Spleen (tissue), 11 donors: ENCODE data around the gene MEGF9. TPM values are rescaled to one million over a fixed set of nuclear protein-coding genes. Genes with fewer than 3 reads are reported as not detected.

Experiments
- DNase-seq: peaks from one replicate; pipeline ENCODE4 v3.0.0-alpha.2; 2020
- H3K27ac ChIP-seq, 8 donors: fragments of 200-600 bp; sonication (generic) in 7 of 8; 1 replicate in 4 of 8; 2 replicates in 4 of 8; pipeline versions ENCODE4 v1.5.0 to v1.8.0; 2016 to 2021; ENCODE audit warnings: inconsistent platforms in 4 of 8, mild to moderate bottlenecking in 4 of 8, moderate library complexity in 1 of 8
- H3K27me3 ChIP-seq, 7 donors: fragments of 200-600 bp; sonication (generic) in 6 of 7; replicated peaks in 1 of 7; 1 replicate in 4 of 7; 2 replicates in 3 of 7; pipeline versions ENCODE4 v1.5.0 to v1.8.0; 2016 to 2021; ENCODE audit warnings: inconsistent platforms in 3 of 7, mild to moderate bottlenecking in 1 of 7
- H3K36me3 ChIP-seq, 6 donors: fragments of 200-600 bp; sonication (generic) in 5 of 6; 1 replicate in 4 of 6; 2 replicates in 2 of 6; pipeline versions ENCODE4 v1.5.0 to v1.8.0; 2016 to 2021; ENCODE audit warnings: inconsistent platforms in 2 of 6
- H3K4me1 ChIP-seq, 6 donors: fragments of 200-600 bp; sonication (generic) in 5 of 6; 1 replicate in 3 of 6; 2 replicates in 3 of 6; pipeline versions ENCODE4 v1.5.0 to v1.8.0; 2016 to 2021; ENCODE audit warnings: inconsistent platforms in 3 of 6
- H3K4me3 ChIP-seq, 8 donors: fragments of 200-600 bp; sonication (generic) in 7 of 8; 1 replicate in 4 of 8; 2 replicates in 4 of 8; pipeline versions ENCODE4 v1.5.0 to v1.8.0; 2016 to 2021; ENCODE audit warnings: inconsistent platforms in 4 of 8, mild to moderate bottlenecking in 4 of 8, moderate library complexity in 2 of 8
- H3K9me3 ChIP-seq, 8 donors: fragments of 200-600 bp; sonication (generic) in 7 of 8; 1 replicate in 4 of 8; 2 replicates in 4 of 8; pipeline versions ENCODE4 v1.5.0 to v1.8.0; 2016 to 2021; ENCODE audit warnings: inconsistent platforms in 4 of 8
- POLR2A ChIP-seq, 3 donors: fragments of 450-650 bp; IDR thresholded peaks; one replicate each; pipeline ENCODE4 v1.5.1; 2017; ENCODE audit warnings: antibody characterized with exemption in 3 of 3, mild to moderate bottlenecking in 1 of 3
- POLR2AphosphoS5 ChIP-seq, 3 donors: sonication (generic); formaldehyde crosslinking; IDR thresholded peaks; one replicate each; pipeline ENCODE4 v1.5.1; 2017; ENCODE audit warnings: antibody characterized with exemption in 3 of 3
- WGBS, 5 donors: extraction: QIAGEN DNeasy Blood & Tissue Kit in 3 of 5; methylation state at CpG; one replicate each; pipeline versions ENCODE4 v1.1.5 to v1.1.7; 2013 to 2018; 5-methylcytosine and 5-hydroxymethylcytosine counted together
- intact Hi-C: fragments of 100-400 bp; cut with DNase I; formaldehyde crosslinking; loops from one replicate; pipeline ENCODE4 v1.15.0; 2023; ENCODE audit warnings: low total_unique reads
- polyA plus RNA-seq, 3 donors: library from polyadenylated mRNA; stranded (reverse); fragments of 200-250 nt; gene quantifications; one replicate each; pipeline ENCODE4 v1.2.1, GENCODE V29; 2013
- total RNA-seq, 7 donors: library from RNA; depleted of rRNA in 3 of 7; stranded (reverse); fragments of >200 nt in 3 of 7; fragmentation: NEBNext Ultra II Directional in 4 of 7; extraction: Animal tissue kit (Norgen Biotek cat#: 25700) in 4 of 7; gene quantifications; one replicate each; pipeline versions ENCODE4 v1.1.0 to v1.2.1, GENCODE V29; 2016 to 2021
- TF ChIP-seq, protein P1 (sequence below), 11 experiments: fragments of 200-600 bp in 7 of 11; fragments of 450-650 bp in 4 of 11; sonication (generic) in 4 of 11; IDR thresholded peaks in 8 of 11; conservative IDR thresholded peaks in 3 of 11; 1 replicate in 7 of 11; 2 replicates in 4 of 11; pipeline versions ENCODE4 v1.4.0 to v1.8.0; 2016 to 2021; ENCODE audit warnings: antibody characterized with exemption in 11 of 11, inconsistent platforms in 4 of 11, mild to moderate bottlenecking in 1 of 11
- donor health status: healthy with polysubstance abuse.
- donor health status: DM: no; HTN: no; CAD: no; lungs with moderate emphysema.
- donor health status: DM: no; HTN: no; CAD: no.
- donor health status: Bipolar disorder and iron deficiency.
- donor health status: healthy.
- donor health status: DM: no; HTN: no; CAD: no.
- donor health status: DM: yes; HTN: yes; CAD: no.

The MEGF9 gene
- total and polyA plus RNA-seq, 10 donors: 2.2 to 57.3 (median 30.7) TPM

DNA sequence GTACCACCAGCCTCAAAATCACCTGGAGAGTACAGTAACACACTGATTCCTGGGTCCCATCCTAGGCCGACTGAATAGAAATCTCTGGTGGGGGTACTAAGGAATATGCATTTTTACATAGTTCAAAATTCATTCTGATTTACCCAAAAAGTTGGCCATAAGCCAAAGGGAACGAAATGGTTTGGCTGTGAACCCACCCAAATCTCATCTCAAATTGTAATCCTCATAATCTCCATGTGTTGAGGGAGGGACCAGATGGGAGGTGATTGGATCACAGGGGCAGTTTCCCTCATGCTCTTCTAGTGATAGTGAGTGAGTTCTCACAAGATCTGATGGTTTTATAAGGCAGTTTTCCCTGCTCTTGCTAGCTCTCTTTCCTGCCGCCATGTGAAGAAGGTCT, 31.1 kb downstream of the MEGF9 start:
- intact Hi-C loops: no loop called here
- no peaks in the 10 kb centered on the region for H3K27me3 ChIP-seq
- no peaks in the 10 kb centered on the region for H3K9me3 ChIP-seq
- WGBS, 5 donors: 74 to 91% (median 81%) methylated on average over 3 of the region's 3 CpGs
- H3K27ac ChIP-seq: peak overlapping the region in 2 of 8 donors; percentile 27 to 61
- no peak for DNase-seq
- TF ChIP-seq, protein P1, sequence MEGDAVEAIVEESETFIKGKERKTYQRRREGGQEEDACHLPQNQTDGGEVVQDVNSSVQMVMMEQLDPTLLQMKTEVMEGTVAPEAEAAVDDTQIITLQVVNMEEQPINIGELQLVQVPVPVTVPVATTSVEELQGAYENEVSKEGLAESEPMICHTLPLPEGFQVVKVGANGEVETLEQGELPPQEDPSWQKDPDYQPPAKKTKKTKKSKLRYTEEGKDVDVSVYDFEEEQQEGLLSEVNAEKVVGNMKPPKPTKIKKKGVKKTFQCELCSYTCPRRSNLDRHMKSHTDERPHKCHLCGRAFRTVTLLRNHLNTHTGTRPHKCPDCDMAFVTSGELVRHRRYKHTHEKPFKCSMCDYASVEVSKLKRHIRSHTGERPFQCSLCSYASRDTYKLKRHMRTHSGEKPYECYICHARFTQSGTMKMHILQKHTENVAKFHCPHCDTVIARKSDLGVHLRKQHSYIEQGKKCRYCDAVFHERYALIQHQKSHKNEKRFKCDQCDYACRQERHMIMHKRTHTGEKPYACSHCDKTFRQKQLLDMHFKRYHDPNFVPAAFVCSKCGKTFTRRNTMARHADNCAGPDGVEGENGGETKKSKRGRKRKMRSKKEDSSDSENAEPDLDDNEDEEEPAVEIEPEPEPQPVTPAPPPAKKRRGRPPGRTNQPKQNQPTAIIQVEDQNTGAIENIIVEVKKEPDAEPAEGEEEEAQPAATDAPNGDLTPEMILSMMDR (IDR thresholded peaks at IDR 0.05 in 8 of 11, conservative IDR thresholded peaks at IDR 0.05 in 3 of 11): no peak
- TF ChIP-seq POLR2AphosphoS5 (IDR thresholded peaks at IDR 0.05) (no peak), POLR2A (IDR thresholded peaks at IDR 0.05) (no peak)
- peaks cover 0 to 23% (median 0%) of the 10 kb centered on the region in 6 donors for H3K36me3 ChIP-seq
- H3K4me1 ChIP-seq: peaks cover 0 to 79% (median 10%) of the 10 kb centered on the region in 6 donors
- H3K4me3 ChIP-seq: no peak overlapping the region

DNA sequence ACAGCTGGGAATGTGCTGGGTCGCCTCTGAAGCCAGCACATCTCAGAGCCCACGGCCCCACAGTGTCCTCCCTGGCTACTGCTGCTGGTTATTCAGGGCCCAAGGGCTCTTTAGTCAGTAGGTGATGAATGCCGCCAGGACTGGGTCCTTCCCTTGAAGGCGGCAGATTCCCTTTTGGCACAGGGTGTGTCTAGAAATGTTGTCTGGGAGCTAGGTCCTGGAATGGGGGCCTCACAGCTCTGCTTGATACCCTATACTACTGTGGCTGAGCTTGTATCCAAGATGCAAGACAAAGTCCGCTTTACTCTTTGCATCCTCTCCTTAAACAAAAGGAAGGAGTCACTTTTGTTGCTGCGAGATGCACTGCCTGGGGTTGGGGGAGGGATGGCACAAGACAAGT, 33.1 kb downstream of the MEGF9 start:
- peaks cover 0 to 23% (median 0%) of the 10 kb centered on the region in 6 donors for H3K36me3 ChIP-seq
- no peak overlapping the region for H3K4me3 ChIP-seq
- H3K4me1 ChIP-seq: peaks cover 0 to 84% (median 12%) of the 10 kb centered on the region in 6 donors
- TF ChIP-seq, protein P1 (IDR thresholded peaks at IDR 0.05 in 8 of 11, conservative IDR thresholded peaks at IDR 0.05 in 3 of 11): no peak
- TF ChIP-seq POLR2A (IDR thresholded peaks at IDR 0.05): no peak
- 89 to 98% (median 94%) methylated on average over 6 of the region's 6 CpGs for WGBS, 5 donors
- intact Hi-C loops: no loop called here
- no peaks in the 10 kb centered on the region for H3K9me3 ChIP-seq
- no peaks in the 10 kb centered on the region for H3K27me3 ChIP-seq
- H3K27ac ChIP-seq: peak overlapping the region in 1 of 8 donors; percentile 34
- no peak for DNase-seq

DNA sequence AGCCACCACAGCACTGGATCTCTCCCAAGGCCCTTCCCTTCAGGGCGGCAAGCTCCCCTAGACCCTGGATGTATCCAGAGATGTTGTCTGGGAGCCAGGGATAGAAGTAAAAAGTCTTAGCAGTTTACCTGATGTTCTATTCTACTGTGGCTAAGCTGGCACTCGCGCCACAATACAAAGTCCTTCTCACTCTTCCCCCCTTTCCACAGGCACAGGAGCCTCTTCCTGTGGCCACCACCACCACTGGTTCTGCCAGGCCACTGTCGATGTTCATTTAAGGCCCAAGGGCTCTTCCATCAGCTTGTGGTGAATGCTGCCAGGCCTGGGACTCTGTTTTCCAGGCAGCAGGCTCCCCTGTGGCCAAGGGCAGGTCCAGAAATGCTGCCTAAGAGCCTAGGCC, 33.7 kb downstream of the MEGF9 start:
- DNase-seq: no peak
- H3K36me3 ChIP-seq: peaks cover 0 to 23% (median 0%) of the 10 kb centered on the region in 6 donors
- H3K9me3 ChIP-seq: no peaks in the 10 kb centered on the region
- no peak overlapping the region for H3K4me3 ChIP-seq
- no peak for TF ChIP-seq POLR2AphosphoS5 (IDR thresholded peaks at IDR 0.05)
- TF ChIP-seq, protein P1 (IDR thresholded peaks at IDR 0.05 in 8 of 11, conservative IDR thresholded peaks at IDR 0.05 in 3 of 11): no peak
- TF ChIP-seq POLR2A (IDR thresholded peaks at IDR 0.05): no peak
- intact Hi-C loops: no loop called here
- peaks cover 0 to 84% (median 14%) of the 10 kb centered on the region in 6 donors for H3K4me1 ChIP-seq
- no peaks in the 10 kb centered on the region for H3K27me3 ChIP-seq
- H3K27ac ChIP-seq: peak overlapping the region in 1 of 8 donors; percentile 34
- 73 to 88% (median 86%) methylated on average over 4 of the region's 4 CpGs for WGBS, 5 donors

DNA sequence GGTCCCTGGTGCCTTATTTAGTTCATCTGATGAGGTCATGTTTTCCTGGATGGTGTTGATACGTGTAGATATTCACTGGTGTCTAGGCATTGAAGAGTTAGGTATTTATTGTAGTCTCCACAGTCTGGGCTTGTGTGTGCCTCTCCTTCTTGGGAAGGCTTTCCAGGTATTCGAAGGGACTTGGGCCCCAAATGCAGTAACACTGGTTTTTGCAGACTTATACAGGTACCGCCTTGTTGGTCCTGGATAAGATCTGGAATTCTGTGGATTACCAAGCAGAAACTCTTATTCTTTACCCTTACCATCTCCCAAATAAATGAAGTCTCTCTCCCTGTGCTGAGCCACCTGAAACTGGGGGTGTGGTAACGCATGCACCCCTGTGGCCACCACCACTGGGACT, 34.1 kb downstream of the MEGF9 start:
- TF ChIP-seq, protein P1 (IDR thresholded peaks at IDR 0.05 in 8 of 11, conservative IDR thresholded peaks at IDR 0.05 in 3 of 11): no peak
- TF ChIP-seq POLR2AphosphoS5 (IDR thresholded peaks at IDR 0.05) (no peak), POLR2A (IDR thresholded peaks at IDR 0.05) (no peak)
- Histone ChIP-seq H3K4me1 (peaks cover 0 to 80% (median 15%) of the 10 kb centered on the region in 6 donors), H3K9me3 (no peaks in the 10 kb centered on the region), H3K36me3 (peaks cover 0 to 23% (median 0%) of the 10 kb centered on the region in 6 donors), H3K27me3 (no peaks in the 10 kb centered on the region), H3K4me3 (no peak overlapping the region), H3K27ac (peak overlapping the region in 1 of 8 donors; percentile 34)
- intact Hi-C loops: no loop called here
- 87 to 96% (median 90%) methylated on average over 4 of the region's 4 CpGs for WGBS, 5 donors
- DNase-seq: no peak
